HG03066 (cell line): ENCODE data around the gene PARS2.

Experiments
- ATAC-seq: cut with Tn5 transposase; IDR thresholded peaks from one replicate; pipeline ENCODE4 v1.9.1; 2021; ENCODE audit warnings: low read depth; ENCODE audit not compliant: unreplicated experiment

PARS2 gene

DNA sequence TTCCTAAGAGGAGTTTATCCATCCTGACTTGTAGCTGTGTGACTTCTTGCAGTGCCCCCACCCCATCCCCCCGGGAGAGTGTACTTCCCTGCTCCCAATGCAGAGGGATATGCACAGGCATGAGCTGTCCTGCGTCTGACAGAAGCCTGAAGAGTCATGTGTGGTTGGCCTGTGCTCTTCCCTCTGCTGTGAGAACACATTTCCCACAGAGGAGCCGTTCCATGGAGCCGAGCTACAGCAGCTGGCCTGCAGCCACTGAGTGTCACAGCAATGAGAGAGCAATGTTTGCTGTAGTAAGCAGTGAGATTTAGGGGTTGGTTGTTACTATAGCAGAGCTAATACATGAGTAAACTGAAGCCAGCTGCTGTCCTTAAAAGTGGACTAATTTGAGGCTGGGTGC is 22.0 kb downstream of the PARS2 start:
- no peak for ATAC-seq

- no peak for ATAC-seq
Measured at GRCh38 chr1:54741531-54741930, 22.8 kb downstream of the PARS2 start.

GRCh38 chr1:54738244-54738643 is 26.1 kb downstream of the PARS2 start:
- ATAC-seq = no peak

DNA sequence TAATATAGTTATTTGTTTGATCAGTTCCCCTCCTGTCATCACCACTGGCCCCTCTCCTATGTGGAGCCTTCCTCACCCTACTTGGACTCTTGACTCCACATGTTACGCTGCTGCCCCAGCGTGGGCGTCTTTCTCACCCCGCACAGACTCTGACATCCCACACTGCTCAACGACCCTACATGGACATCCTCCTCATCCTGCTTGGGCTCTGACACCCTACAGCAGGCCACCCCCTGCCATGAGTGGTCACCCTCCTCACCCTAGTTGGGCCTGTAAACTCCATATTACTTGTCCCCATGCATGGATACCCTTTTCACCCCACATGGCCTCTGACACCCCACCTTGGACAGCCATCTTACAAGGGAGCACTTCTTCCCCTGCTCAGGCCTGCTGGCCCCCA is 27.6 kb downstream of the PARS2 start:
- no peak for ATAC-seq

DNA sequence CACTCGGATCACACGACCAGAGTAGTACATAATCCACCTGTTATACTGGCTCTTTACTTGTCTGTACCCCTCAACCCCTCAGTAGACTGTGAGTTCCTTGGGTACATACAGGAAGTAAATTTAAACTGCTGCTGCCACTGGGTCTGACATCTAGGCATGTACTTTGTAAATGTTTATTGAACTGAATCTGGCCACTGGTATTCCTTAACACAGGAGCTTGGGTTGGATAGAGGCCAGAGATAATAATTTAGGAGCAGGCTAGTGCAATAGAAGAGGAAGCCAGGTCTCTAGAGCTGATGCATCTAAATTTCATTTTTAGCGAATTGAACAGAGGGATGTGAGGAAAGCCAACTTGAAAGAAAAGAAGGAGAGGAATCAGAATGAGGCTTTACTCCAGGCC is 36.3 kb downstream of the PARS2 start:
- no peak for ATAC-seq

DNA sequence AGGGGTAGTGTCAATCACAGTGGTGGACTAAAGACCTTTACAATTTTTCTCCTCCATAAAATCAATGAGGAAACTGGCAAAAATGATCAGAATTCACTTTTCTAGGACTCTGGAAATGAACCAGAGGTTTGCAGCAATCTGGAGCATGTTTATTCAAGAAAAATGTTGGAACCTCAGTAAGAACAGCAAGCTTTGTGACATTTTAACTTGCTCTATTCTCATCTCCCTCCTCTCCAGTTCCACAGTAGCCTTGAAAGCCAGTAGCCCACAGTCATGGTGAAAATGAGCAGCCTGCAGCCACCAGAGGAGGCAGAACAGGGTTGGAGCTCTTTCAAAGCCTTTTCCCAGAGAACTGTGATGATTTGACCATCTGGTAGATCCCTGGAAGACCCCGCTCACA is 39.6 kb downstream of the PARS2 start:
- ATAC-seq = no peak

DNA sequence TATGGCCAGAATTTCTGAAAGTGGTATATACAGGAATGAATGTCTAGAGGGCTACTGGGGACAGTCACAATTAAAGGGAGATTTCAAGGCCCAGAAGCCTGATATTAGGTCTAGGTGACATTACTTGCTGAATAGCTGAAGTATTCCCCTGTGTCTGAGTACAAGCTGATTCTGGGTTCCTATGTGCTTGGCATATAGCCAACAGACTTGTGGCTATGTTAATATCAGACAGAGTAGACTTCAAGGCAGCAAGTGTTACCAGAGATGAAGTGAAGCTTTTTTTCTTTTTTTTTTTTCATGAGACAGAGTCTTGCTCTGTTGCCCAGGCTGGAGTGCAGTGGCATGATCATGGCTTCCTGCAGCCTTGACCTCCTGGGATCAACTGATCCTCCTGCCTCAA is 40.3 kb downstream of the PARS2 start:
- no peak for ATAC-seq

GRCh38 chr1:54721719-54722118 is 42.6 kb downstream of the PARS2 start:
- ATAC-seq = no peak

- ATAC-seq = no peak
Measured at GRCh38 chr1:54716299-54717047, 47.9 kb downstream of the PARS2 start.

- ATAC-seq = peak; percentile 91
Measured at GRCh38 chr1:54715493-54716298, 48.6 kb downstream of the PARS2 start, which contains the start of gene TTC4. TSS of gene TTC4 (plus strand) at chr1:54715861. CDS start at chr1:54715909, 48 bp downstream.

- no peak for ATAC-seq
Measured at GRCh38 chr1:54714881-54715492, 49.3 kb downstream of the PARS2 start.

DNA sequence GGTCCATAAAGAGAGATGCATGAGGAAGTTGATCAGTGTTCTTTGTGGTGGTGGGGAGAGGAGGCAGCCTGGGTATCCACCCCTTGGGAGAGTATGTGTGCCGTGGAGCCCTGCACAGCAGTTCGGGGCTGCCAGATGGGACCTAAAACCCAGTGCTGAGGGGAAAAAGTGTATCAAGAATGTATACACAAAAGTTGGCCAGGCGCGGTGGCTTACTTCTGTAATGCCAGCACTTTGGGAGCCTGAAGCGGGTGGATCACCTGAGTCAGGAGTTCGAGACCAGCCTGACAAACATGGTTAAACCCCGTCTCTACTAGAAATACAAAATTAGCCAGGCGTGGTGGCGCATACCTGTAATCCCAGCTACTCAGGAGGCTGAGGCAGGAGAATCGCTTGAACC is 52.8 kb downstream of the PARS2 start:
- ATAC-seq = no peak

DNA sequence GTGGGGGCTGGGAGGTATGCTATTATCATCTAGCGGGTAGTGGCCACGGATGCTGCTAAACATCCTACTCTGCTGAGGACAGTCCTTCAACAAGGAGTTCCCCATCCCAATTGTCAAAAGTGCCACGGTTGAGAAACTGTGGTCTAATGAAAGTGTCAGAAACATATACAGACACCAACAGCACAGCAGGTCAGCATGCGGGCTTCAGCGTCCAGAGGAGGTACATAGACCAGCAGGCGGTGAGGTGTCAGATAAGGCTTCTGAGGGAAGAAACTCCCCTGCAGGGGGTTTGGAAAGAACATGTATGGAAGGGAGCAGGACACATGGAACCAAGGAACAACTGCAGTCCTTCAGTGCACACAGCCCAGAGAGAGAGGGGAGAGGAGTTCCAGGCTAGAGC is 53.5 kb downstream of the PARS2 start:
- no peak for ATAC-seq

DNA sequence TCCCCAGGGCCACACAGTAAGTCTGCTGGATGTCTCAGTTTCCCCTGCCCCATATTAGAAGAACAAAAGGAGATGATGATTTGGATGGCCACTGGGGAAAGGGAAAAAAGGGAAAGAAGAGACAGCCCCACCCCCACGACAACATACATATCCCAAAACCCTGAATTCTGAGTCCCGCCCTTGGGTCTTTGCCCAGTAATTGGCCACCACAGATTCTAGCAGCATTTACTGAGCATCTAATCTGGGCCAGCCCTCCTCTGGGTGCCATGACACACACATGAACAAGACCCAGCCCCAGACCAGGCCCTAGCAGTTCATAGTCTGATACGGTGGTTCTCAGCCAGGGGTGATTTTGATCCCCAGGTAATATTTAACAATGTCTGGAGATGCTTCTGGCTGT is 53.9 kb downstream of the PARS2 start:
- no peak for ATAC-seq

DNA sequence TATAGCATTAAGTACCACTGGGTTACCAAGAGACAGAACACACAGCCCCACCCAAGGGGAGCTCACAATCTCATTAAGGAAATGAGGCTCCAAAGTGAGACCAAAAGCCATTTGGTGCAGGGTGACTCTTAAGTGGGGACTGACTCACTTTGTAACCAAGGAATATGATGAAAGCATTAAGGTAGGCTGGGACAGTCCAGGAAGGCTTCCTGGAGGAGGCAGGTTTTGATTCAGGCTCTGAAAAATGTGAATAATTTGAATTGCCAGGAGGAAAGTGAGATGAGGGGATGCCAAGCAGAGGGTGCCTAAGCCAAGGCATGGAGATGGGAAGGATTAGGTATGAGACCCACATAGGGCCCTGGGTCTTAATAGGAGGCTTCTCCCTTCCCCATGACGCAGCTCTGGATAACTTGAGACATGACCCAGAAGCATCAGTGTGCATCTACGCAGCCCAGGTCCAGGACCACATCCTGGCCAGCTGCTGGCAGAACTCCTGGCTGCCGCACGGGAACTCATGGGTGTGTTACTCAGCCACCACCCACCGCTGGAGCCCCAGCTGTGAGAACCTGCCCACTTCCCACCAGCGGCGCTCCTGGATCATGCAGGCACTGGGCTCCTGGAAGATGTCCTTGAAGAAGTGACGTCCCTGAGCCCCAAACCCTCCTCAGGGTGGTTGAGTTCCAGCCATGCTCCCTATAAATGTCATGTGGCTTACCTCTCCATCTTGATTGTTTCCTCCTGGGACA is 54.6 kb downstream of the PARS2 start:
- ATAC-seq = no peak

GRCh38 chr1:54708385-54708784 is 55.9 kb downstream of the PARS2 start:
- ATAC-seq = no peak
